Mesodermal cell (in vitro differentiated cells): Measurements from ENCODE around the gene NTSR2.

Experiments
- H3K27ac ChIP-seq: 2 replicates; pipeline ENCODE4 v1.7.0; 2013; ENCODE audit warnings: mild to moderate bottlenecking, low read depth, low read length, moderate library complexity; ENCODE audit not compliant: severe bottlenecking
- H3K36me3 ChIP-seq: 2 replicates; pipeline ENCODE4 v1.7.1; 2013; ENCODE audit warnings: mild to moderate bottlenecking, low read length, moderate library complexity; ENCODE audit not compliant: control insufficient read depth, insufficient read depth
- H3K4me1 ChIP-seq: one replicate; pipeline ENCODE4 v1.7.1; 2013; ENCODE audit warnings: mild to moderate bottlenecking, low read length; ENCODE audit not compliant: insufficient read depth, control insufficient read depth, poor library complexity, severe bottlenecking
- H3K4me3 ChIP-seq: 2 replicates; pipeline ENCODE4 v1.7.0; 2013; ENCODE audit warnings: low read length, control low read depth, mild to moderate bottlenecking; ENCODE audit not compliant: insufficient read depth, poor library complexity, severe bottlenecking; ENCODE audit errors: extremely low read depth
- H3K9me3 ChIP-seq: 2 replicates; pipeline ENCODE4 v1.7.1; 2013; ENCODE audit warnings: mild to moderate bottlenecking, low read length, moderate library complexity; ENCODE audit not compliant: control insufficient read depth
- WGBS, 2 experiments: methylation state at CpG; one replicate each; pipeline ENCODE4 v1.1.5; 2013; ENCODE audit warnings: missing lambda C conversion rate in 2 of 2; ENCODE audit not compliant: insufficient coverage in 2 of 2; 5-methylcytosine and 5-hydroxymethylcytosine counted together

Gene NTSR2

GRCh38 chr2:11699686-11700670, 30.0 kb upstream of the NTSR2 start:
- H3K9me3 ChIP-seq: no peaks in the 10 kb centered on the region
- H3K27ac ChIP-seq: no peak overlapping the region
- WGBS, 2 experiments: 75 to 82% methylated on average over 6 of the region's 9 CpGs
- H3K4me1 ChIP-seq: peaks cover 26% of the 10 kb centered on the region
- no peak overlapping the region for H3K4me3 ChIP-seq
- H3K36me3 ChIP-seq: no peaks in the 10 kb centered on the region

DNA sequence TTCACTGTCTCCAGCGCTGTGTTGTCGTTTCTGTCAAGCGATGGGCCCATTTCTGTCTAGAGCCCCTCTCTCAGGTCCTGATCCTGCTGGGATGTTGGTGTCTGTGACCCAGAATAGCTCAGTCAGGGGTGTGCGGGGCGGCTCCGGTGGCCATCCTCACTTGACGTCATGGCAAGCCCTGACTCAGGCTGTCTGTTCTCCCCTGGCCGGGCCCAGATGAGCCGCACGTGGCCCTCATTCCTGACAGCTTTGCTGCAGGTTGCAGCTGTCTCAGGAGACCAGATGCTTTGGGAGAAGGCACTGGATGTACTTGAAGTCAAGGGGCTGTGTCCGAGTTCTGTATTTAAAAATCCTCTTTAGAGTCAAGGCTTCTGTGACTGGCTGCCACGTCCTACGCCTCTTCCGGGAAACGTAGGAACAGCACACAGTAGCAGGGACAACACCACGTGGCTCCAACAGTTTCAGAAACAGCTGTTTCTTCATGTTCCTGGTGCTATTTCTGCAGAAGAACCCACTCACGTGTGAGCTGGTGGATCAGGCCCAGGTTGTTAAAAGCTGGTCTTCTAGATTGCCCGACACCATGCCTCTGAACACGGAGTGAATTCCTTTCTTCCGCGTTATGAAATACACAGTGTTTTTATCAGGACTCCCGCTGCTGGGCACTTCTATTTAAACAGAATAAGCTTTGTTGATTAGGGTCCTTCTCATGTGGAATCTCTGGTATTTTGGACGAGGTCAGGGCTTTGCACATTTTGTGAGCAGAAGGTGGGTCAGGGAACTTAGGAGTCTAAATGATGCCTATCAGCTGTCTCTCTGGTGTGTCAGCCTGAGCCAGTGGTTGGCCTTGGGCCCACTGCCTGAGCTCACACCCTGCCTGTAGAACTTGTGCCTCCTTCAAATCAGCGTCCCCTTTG, 28.3 kb upstream of the NTSR2 start:
- Histone ChIP-seq H3K27ac (peak overlapping the region; percentile 10), H3K9me3 (no peaks in the 10 kb centered on the region), H3K36me3 (no peaks in the 10 kb centered on the region), H3K4me3 (no peak overlapping the region), H3K4me1 (peaks cover 26% of the 10 kb centered on the region)
- 88 to 94% methylated on average over 17 to 23 of the region's 24 CpGs for WGBS, 2 experiments

- Histone ChIP-seq H3K4me3 (no peak overlapping the region), H3K36me3 (no peaks in the 10 kb centered on the region), H3K27ac (peak overlapping the region; percentile 10), H3K9me3 (no peaks in the 10 kb centered on the region), H3K4me1 (peaks cover 26% of the 10 kb centered on the region)
- WGBS, 2 experiments: 87 to 90% methylated on average over 12 to 14 of the region's 16 CpGs
Measured at GRCh38 chr2:11697103-11697871, 27.3 kb upstream of the NTSR2 start.

DNA sequence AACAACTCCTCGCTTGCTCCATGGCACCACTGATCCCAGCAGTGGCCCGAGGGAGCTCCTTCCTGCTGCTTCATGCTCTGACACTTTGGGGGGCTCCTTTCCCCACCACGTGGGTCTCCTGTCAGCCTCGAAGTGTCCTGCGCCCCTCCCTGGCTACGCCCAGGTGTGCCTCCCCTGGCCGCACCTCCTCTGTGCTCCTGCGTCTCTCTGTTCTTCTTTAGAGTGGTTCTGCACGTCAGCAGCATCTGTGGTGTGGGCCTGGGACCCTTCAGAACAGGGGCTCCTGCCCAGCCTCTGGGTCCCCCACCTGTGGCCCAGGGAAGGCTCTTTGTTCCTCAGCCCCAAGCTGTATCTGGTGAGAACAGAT, 26.7 kb upstream of the NTSR2 start:
- peak overlapping the region; percentile 3 for H3K27ac ChIP-seq
- H3K4me3 ChIP-seq: no peak overlapping the region
- no peaks in the 10 kb centered on the region for H3K36me3 ChIP-seq
- 83 to 84% methylated on average over 8 to 9 of the region's 9 CpGs for WGBS, 2 experiments
- no peaks in the 10 kb centered on the region for H3K9me3 ChIP-seq
- H3K4me1 ChIP-seq: peaks cover 26% of the 10 kb centered on the region

GRCh38 chr2:11695576-11695975, 25.6 kb upstream of the NTSR2 start:
- Histone ChIP-seq H3K9me3 (no peaks in the 10 kb centered on the region), H3K4me1 (peaks cover 26% of the 10 kb centered on the region), H3K4me3 (no peak overlapping the region), H3K36me3 (no peaks in the 10 kb centered on the region), H3K27ac (no peak overlapping the region)
- 93 to 100% methylated on average over 1 to 2 of the region's 2 CpGs for WGBS, 2 experiments

GRCh38 chr2:11692966-11693521, 23.0 kb upstream of the NTSR2 start:
- WGBS, 2 experiments: 43 to 59% methylated on average over 6 to 8 of the region's 9 CpGs
- peaks cover 22% of the 10 kb centered on the region for H3K4me1 ChIP-seq
- no peaks in the 10 kb centered on the region for H3K9me3 ChIP-seq
- no peak overlapping the region for H3K27ac ChIP-seq
- no peak overlapping the region for H3K4me3 ChIP-seq
- no peaks in the 10 kb centered on the region for H3K36me3 ChIP-seq

GRCh38 chr2:11691076-11691660, 21.2 kb upstream of the NTSR2 start:
- no peaks in the 10 kb centered on the region for H3K9me3 ChIP-seq
- peaks cover 4% of the 10 kb centered on the region for H3K4me1 ChIP-seq
- H3K4me3 ChIP-seq: no peak overlapping the region
- 90 to 98% methylated on average over 2 to 4 of the region's 5 CpGs for WGBS, 2 experiments
- no peaks in the 10 kb centered on the region for H3K36me3 ChIP-seq
- no peak overlapping the region for H3K27ac ChIP-seq

- Histone ChIP-seq H3K27ac (peak overlapping the region; percentile 12), H3K9me3 (no peaks in the 10 kb centered on the region), H3K36me3 (no peaks in the 10 kb centered on the region), H3K4me1 (peaks cover 4% of the 10 kb centered on the region), H3K4me3 (peak overlapping the region; percentile 9)
- 16 to 22% methylated on average over 13 to 14 of the region's 23 CpGs for WGBS, 2 experiments
Measured at GRCh38 chr2:11688222-11689069, 18.5 kb upstream of the NTSR2 start.

DNA sequence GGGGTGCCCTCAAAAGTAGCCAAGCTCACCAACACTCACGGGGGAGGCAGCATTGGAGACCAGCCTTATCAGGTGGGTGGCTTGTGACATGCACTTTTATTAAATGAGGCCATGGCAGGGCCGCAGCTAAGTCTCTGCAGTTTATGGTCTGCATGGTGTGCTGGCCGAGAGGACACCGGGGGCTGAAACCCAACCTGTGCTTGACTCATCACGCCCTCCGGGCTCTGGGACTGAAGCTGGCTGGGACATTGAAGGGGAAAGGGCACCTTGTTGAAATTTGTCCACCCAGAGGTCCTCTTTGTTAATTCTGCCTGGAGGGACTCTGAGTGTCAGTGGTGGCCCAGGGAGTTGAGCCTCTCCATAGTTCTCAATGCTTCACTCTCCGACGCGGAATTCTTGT, 17.7 kb upstream of the NTSR2 start:
- Histone ChIP-seq H3K36me3 (no peaks in the 10 kb centered on the region), H3K27ac (no peak overlapping the region), H3K4me1 (peaks cover 4% of the 10 kb centered on the region), H3K9me3 (no peaks in the 10 kb centered on the region), H3K4me3 (no peak overlapping the region)
- 89 to 95% methylated on average over 5 to 6 of the region's 9 CpGs for WGBS, 2 experiments
